ENCODE data around the gene CEP41.

CEP41 gene

DNA sequence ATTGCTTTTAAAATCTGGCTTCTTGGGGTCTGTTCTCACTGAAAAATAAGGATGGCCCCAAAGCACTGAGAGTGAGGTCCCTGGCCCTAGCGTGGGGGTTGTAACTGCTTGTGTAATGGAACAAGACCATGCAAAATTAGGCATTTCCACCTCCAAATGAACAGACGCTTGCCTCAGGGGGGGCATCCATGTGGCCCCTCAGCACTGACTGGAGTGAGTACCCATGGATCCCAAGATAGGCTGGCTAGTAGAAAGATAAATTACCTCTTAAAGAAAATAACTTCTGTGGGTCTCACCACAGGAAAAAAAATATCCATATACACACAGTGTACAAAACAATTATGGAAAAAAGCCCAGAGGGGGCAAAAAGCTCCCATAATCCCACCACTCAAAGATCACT is 75.7 kb downstream of the CEP41 start:
- Histone ChIP-seq H2AFZ (ENCODE audit: low read length) (no peak overlapping the region), H3K36me3 (replicated peaks; ENCODE audit: insufficient read depth, low read length) (no peaks in the 10 kb centered on the region), H3K9ac (ENCODE audit: low read length) (no peak overlapping the region), H3K27me3 (replicated peaks; ENCODE audit: insufficient read depth, low read length) (no peaks in the 10 kb centered on the region), H3K9me3 (replicated peaks; ENCODE audit: insufficient read depth, low read length) (no peaks in the 10 kb centered on the region), H3K4me2 (ENCODE audit: low read depth, low read length) (no peak overlapping the region), H4K20me1 (ENCODE audit: insufficient read depth, low read length) (no peaks in the 10 kb centered on the region), H3K79me2 (ENCODE audit: low read length) (no peaks in the 10 kb centered on the region), H3K4me3 (ENCODE audit: low read length) (no peak overlapping the region), H3K27ac (ENCODE audit: low read length) (no peak overlapping the region), H3K4me1 (ENCODE audit: low read length) (no peaks in the 10 kb centered on the region), H3K9me2 (replicated peaks; ENCODE audit: insufficient read depth, low read length) (no peaks in the 10 kb centered on the region), H3F3A (ENCODE audit: insufficient read depth, low read length) (no peaks in the 10 kb centered on the region)
- TF ChIP-seq CTCF (IDR thresholded peaks at IDR 0.05; ENCODE audit: low read length) (no peak), EZH2 (optimal IDR thresholded peaks at IDR 0.05; ENCODE audit: low read depth, low read length) (no peak), EZH2phosphoT487 (IDR thresholded peaks at IDR 0.05; ENCODE audit: low read length) (no peak)
- DNase-seq: no peak

DNA sequence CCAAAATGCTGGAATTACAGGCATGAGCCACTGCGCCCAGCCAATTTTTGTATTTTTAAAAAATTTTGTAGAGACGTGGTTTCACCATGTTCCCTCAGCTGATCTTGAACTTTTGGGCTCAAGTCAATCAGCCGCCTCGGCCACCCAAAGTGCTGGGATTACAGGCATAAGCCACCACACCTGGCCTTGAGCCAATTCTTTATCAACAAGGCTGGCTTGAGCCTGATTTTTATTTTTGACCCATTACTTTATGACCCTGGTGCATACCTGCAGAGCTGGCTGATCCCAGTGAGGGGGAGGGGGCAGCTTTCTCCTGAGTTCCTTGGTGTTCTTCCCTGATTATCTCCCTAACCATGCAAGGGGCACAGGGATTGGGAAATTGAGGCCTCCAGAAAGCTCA is 76.4 kb downstream of the CEP41 start:
- no peak overlapping the region for H3K4me3 ChIP-seq (ENCODE audit: low read length)
- no peaks in the 10 kb centered on the region for H3K36me3 ChIP-seq (replicated peaks; ENCODE audit: insufficient read depth, low read length)
- H3F3A ChIP-seq (ENCODE audit: insufficient read depth, low read length): no peaks in the 10 kb centered on the region
- TF ChIP-seq EZH2 (optimal IDR thresholded peaks at IDR 0.05; ENCODE audit: low read depth, low read length) (no peak), CTCF (IDR thresholded peaks at IDR 0.05; ENCODE audit: low read length) (no peak), EZH2phosphoT487 (IDR thresholded peaks at IDR 0.05; ENCODE audit: low read length) (no peak)
- H2AFZ ChIP-seq (ENCODE audit: low read length): no peak overlapping the region
- DNase-seq: no peak
- H3K4me1 ChIP-seq (ENCODE audit: low read length): no peaks in the 10 kb centered on the region
- no peaks in the 10 kb centered on the region for H3K9me3 ChIP-seq (replicated peaks; ENCODE audit: insufficient read depth, low read length)
- no peak overlapping the region for H3K9ac ChIP-seq (ENCODE audit: low read length)
- H4K20me1 ChIP-seq (ENCODE audit: insufficient read depth, low read length): no peaks in the 10 kb centered on the region
- no peaks in the 10 kb centered on the region for H3K27me3 ChIP-seq (replicated peaks; ENCODE audit: insufficient read depth, low read length)
- H3K79me2 ChIP-seq (ENCODE audit: low read length): no peaks in the 10 kb centered on the region
- no peak overlapping the region for H3K27ac ChIP-seq (ENCODE audit: low read length)
- no peak overlapping the region for H3K4me2 ChIP-seq (ENCODE audit: low read depth, low read length)
- H3K9me2 ChIP-seq (replicated peaks; ENCODE audit: insufficient read depth, low read length): no peaks in the 10 kb centered on the region

GRCh38 chr7:130363026-130363847 is 77.6 kb downstream of the CEP41 start:
- Histone ChIP-seq H3K79me2 (ENCODE audit: low read length) (no peaks in the 10 kb centered on the region), H4K20me1 (ENCODE audit: insufficient read depth, low read length) (no peaks in the 10 kb centered on the region), H2AFZ (ENCODE audit: low read length) (no peak overlapping the region), H3K4me3 (ENCODE audit: low read length) (no peak overlapping the region), H3K27me3 (replicated peaks; ENCODE audit: insufficient read depth, low read length) (no peaks in the 10 kb centered on the region), H3K36me3 (replicated peaks; ENCODE audit: insufficient read depth, low read length) (no peaks in the 10 kb centered on the region), H3K4me1 (ENCODE audit: low read length) (no peaks in the 10 kb centered on the region), H3K9ac (ENCODE audit: low read length) (no peak overlapping the region), H3K4me2 (ENCODE audit: low read depth, low read length) (no peak overlapping the region), H3F3A (ENCODE audit: insufficient read depth, low read length) (no peaks in the 10 kb centered on the region), H3K9me3 (replicated peaks; ENCODE audit: insufficient read depth, low read length) (no peaks in the 10 kb centered on the region), H3K9me2 (replicated peaks; ENCODE audit: insufficient read depth, low read length) (no peaks in the 10 kb centered on the region), H3K27ac (ENCODE audit: low read length) (no peak overlapping the region)
- DNase-seq: no peak
- no peak for TF ChIP-seq CTCF (IDR thresholded peaks at IDR 0.05; ENCODE audit: low read length)
- TF ChIP-seq EZH2phosphoT487 (IDR thresholded peaks at IDR 0.05; ENCODE audit: low read length): no peak
- no peak for TF ChIP-seq EZH2 (optimal IDR thresholded peaks at IDR 0.05; ENCODE audit: low read depth, low read length)
